Measurements from ENCODE around the gene CCNYL1.
"Not testable (repeated sequence)": the region's sequence is repeated elsewhere in the genome, so short reads cannot be mapped to it uniquely, and the experiment has no call there.

The CCNYL1 gene

DNA sequence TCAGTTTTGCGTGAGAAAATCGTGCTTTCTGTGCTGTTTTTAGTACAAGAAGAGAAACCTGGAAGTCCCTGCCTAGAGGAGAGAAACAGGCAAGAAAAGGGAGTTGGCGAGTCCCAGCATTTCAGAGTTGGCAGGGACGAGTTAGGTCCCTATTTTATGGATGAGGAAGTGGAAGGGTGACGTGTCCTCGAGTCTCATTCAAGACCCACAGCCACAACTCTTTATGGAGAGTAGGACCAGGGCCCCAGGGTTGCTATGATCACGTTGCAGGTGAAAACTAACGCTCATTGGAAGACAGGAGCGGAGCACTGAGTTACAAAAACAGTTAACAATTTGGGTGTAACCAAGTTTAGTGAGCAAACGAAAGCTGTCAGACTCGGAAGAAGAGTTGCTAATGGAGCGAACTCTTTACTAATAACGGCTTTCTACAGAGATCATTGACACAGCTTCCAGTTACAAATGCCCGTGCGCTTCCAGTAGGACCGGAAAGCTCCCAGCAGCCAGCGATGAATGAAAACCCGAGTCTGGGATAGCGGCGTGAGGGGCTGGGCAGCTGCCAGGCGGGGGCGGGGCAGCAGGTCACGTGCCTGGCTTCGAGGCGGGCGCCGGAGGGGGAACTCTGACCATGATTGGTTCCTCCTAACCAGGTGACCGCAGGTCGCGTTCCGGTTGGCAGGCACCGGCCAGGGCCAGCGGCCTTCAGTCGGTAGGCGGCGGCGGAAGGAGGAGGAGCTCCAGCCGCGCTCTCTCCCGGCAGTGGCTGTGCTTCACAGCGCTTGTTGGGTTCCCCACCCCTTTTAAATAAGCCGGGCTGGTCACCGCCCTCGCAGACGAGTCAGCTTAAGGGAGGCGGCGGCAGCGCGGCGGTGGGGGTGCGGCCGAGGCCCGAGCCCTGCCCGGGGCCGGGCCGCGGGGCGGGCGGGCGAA lies at the start of gene CCNYL1:
TSS of gene CCNYL1 (plus strand) at position 827 of the 927 bp plus-strand sequence. CDS start 257 bp downstream, outside the sequence.
- peak within 1 kb of the TSS; percentile 88 for H3K4me3 ChIP-seq (ENCODE audit: low read depth, low read length)

GRCh38 chr2:207662203-207662602 lies 49.2 kb upstream of the CCNYL1 start:
- H3K4me3 ChIP-seq (ENCODE audit: low read depth, low read length), result no peak overlapping the region

GRCh38 chr2:207663870-207664545 lies 47.4 kb upstream of the CCNYL1 start:
- H3K4me3 ChIP-seq (ENCODE audit: low read depth, low read length), result no peak overlapping the region

DNA sequence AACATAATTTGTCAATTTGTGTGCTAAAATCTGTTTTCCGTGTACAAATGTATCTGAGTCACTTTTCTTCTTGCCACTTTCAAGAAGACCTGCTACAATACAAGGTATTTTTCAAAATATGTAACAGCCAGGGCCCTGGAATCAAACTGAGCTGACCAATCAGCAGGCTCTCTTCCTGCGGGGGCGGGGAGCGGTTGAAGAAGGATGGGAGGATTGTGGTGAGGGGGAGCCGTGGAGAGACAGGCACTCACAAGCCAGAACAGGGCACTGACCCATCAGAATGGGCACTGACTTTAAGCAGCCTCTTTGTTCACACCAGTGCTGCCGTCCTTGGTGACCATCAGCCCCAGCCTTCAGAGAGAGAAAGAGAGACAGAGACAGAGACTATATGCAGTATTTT lies 40.6 kb upstream of the CCNYL1 start:
- no peak overlapping the region for H3K4me3 ChIP-seq (ENCODE audit: low read depth, low read length)

DNA sequence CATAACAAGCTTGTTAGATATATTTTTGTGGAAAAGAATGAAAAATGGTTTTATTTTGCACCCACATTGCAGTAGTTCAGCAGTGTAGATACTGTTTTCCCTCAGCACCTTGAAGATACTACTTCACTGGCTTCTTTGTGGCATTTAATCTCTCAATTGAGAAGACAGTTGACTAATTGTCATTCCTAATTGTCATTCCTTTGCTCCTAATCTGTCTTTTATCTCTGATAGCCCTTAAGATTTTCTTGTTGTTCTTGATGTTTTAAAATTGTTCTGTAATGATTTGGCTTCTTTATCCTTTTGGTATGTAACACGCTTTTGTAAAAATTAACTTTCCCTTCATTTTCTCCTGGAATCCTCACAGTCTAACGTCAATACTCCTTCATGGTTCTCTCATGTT lies 38.0 kb upstream of the CCNYL1 start:
- no peak overlapping the region for H3K4me3 ChIP-seq (ENCODE audit: low read depth, low read length)

DNA sequence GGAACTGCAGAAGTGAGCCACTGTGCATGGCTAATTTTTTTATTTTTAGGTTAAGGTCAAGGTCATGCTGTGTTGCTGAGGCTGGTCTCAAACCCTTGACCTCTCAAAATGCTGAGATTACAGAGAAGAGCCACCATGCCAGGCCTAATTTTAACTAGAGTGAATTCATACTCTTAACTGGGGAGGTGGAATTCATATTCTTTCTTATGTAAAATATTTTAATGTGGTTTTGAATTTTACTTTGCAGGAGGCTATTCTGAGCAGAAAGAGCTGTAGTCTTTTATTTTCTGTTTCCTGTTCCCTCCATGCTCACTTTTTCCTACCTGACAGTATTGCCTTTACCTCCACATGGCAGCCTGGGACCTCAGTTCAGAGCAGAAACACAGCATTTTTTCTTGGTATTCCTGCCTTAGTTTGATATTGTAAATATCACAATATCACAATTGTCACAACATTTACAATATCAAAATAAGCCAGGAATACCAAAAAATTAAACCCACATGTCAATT lies 37.1 kb upstream of the CCNYL1 start:
- no peak overlapping the region for H3K4me3 ChIP-seq (ENCODE audit: low read depth, low read length)

- no peak overlapping the region for H3K4me3 ChIP-seq (ENCODE audit: low read depth, low read length)
Observed at GRCh38 chr2:207674826-207675225, 36.6 kb upstream of the CCNYL1 start.

DNA sequence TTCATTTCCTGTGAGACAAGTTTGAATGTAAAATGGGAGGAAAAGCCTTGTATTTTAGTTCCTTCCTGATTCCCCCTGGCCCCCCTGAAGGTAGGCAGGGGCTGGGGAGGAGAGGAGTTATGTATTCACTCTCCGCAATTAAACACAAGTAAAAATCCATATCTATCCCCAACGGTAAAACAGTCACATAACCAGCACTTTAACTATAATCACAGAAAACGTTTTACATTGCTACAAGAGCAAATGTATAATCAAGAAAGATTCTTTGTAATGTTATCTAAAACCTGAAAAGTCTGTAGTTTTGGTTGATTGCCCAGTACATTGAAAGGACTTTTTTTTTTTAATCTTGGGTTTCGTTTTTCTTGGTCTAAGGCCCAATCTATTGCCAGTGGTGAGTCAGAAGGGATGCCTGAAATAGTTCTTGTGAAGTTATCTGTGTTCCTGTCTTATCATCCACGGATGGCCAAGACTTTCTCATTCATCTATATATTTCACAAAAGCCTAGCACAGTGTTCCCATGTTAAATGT lies 34.5 kb upstream of the CCNYL1 start:
- H3K4me3 ChIP-seq (ENCODE audit: low read depth, low read length), result no peak overlapping the region

- peak overlapping the region; percentile 13 for H3K4me3 ChIP-seq (ENCODE audit: low read depth, low read length)
Observed at GRCh38 chr2:207681431-207681830, 30.0 kb upstream of the CCNYL1 start.

DNA sequence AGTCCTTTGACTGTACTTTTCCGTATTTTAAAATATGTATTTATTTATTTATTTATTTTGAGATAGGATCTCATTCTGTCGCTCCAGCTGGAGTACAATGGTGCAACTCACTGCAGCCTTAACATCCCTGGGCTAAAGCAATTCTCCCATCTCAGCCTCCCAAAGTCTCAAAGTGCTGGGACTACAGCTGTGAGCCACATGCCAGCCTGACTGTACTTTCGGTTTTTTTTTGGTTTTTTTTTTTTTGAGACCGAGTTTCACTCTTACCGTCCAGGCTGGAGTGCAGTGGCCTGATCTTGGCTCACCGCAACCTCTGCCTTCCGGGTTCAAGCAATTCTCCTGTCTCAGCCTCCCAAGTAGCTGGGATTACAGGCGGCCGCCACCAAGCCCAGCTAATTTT lies 28.9 kb upstream of the CCNYL1 start:
- H3K4me3 ChIP-seq (ENCODE audit: low read depth, low read length), result no peak overlapping the region

DNA sequence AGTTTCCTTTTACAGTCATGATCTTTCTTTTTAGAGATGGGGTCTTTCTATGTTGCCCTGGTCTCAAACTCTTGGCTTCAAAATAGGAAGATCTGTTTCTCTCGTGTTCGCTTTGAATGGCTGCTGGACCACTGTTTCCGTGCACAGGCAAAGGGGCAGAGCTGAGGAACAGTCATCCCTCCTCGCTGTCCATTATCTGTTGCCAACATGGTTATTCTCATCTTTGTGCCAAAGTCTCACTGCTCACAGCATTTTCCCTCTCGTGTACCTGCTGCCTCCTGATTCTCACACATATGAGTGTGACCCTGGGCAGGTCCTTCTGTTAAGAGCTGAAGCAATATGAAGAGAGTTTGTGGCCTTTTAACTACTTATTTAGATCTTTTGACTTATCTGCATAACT lies 28.0 kb upstream of the CCNYL1 start:
- H3K4me3 ChIP-seq (ENCODE audit: low read depth, low read length), result no peak overlapping the region

GRCh38 chr2:207683879-207684627 lies 27.4 kb upstream of the CCNYL1 start:
- H3K4me3 ChIP-seq (ENCODE audit: low read depth, low read length), result no peak overlapping the region

DNA sequence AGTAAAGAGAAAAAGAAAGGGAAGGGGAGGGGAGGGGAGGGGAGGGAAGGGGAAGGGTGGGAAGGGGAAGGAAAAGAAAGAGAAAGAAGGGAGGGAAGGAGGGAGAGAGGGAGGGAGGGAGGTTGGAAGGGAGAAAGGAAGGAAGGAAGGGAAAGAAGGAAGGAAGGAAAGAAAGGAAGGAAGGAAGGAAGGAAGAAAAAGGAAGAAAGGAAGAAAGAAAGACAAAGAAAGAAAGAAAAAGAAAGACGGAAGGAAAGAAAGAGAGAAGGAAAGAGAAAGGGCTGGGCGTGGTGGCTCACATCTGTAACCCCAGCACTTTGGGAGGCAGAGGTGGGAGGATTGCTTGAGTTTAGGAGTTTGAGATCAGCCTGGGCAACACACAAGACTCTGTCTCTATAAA lies 24.6 kb upstream of the CCNYL1 start:
- H3K4me3 ChIP-seq (ENCODE audit: low read depth, low read length), result no peak overlapping the region

DNA sequence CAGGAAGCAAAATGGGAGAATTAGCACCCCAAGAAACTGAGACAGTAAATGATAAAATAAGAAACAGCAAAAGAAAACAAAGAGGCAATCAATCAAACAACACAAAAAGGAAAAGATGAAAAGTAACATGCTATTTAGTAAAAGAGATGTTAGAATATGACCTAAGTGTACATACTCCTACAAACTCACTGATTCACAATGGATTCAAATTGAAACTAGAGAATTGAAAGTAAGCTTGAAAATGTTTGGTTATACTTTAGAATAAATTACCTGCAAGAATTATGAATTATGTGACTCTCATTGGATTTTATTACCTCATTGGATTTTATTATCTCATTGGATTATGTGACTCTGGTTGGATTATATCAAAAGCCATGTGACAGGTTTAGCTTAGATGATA lies 22.8 kb upstream of the CCNYL1 start:
- no peak overlapping the region for H3K4me3 ChIP-seq (ENCODE audit: low read depth, low read length)

DNA sequence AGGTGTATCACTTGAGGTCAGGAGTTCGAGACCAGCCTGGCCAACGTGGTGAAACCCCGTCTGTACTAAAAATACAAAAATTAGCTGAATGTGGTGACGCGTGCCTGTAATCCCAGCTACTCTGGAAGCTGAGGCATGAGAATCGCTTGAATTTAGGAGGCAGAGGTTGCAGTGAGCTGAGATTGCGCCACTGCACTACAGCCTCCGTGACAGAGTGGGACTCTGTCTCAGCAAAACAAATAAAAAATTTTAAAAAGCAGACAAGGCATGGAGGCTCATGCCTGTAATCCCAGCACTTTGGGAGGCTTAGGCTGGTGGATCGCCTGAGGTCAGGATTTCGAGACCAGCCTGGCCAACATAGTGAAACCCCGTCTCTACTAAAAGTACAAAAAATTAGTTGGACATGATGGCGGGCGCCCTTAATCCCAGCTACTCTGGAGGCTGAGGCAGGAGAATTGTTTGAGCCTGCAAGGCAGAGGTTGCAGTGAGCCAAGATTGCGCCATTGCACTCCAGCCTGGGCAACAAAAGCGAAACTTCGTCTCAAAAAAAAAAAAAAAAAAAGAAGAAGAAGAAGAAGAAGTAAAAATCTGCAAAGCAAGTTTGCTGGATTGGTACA lies 20.5 kb upstream of the CCNYL1 start:
- H3K4me3 ChIP-seq (ENCODE audit: low read depth, low read length), result not testable (repeated sequence)

GRCh38 chr2:207692206-207693065 lies 19.0 kb upstream of the CCNYL1 start:
- no peak overlapping the region for H3K4me3 ChIP-seq (ENCODE audit: low read depth, low read length)

GRCh38 chr2:207693641-207694249 lies 17.7 kb upstream of the CCNYL1 start:
- H3K4me3 ChIP-seq (ENCODE audit: low read depth, low read length), result no peak overlapping the region

- no peak overlapping the region for H3K4me3 ChIP-seq (ENCODE audit: low read depth, low read length)
Observed at GRCh38 chr2:207694811-207695281, 16.6 kb upstream of the CCNYL1 start.

- no peak overlapping the region for H3K4me3 ChIP-seq (ENCODE audit: low read depth, low read length)
Observed at GRCh38 chr2:207695293-207695692, 16.1 kb upstream of the CCNYL1 start.

Measured in iPS-11a (cell line).